ENCODE results near the gene TAAR5.
"Not testable (repeated sequence)": the region's sequence is repeated elsewhere in the genome, so short reads cannot be mapped to it uniquely, and the experiment has no call there.

Gene TAAR5

GRCh38 chr6:132589454-132589853 lies at the start of gene TAAR5:
TAAR5 (minus strand) TSS chr6:132589741; CDS start chr6:132589686, 55 bp downstream.
- DNase-seq = no peak

GRCh38 chr6:132637135-132637534 lies 47.6 kb upstream of the TAAR5 start:
- DNase-seq = not testable (repeated sequence)

GRCh38 chr6:132635906-132636305 lies 46.4 kb upstream of the TAAR5 start:
- DNase-seq = not testable (repeated sequence)

- not testable (repeated sequence) for DNase-seq
Measured at GRCh38 chr6:132635288-132635687, 45.7 kb upstream of the TAAR5 start.

- no peak for DNase-seq
Measured at GRCh38 chr6:132634796-132635195, 45.3 kb upstream of the TAAR5 start.

GRCh38 chr6:132633362-132633761 lies 43.8 kb upstream of the TAAR5 start:
- DNase-seq = no peak

- no peak for DNase-seq
Measured at GRCh38 chr6:132624175-132624574, 34.6 kb upstream of the TAAR5 start, which contains the start of gene TAAR2. TAAR2 (minus strand) TSS chr6:132624275; CDS start chr6:132624275, 0 bp downstream.

- no peak for DNase-seq
Measured at GRCh38 chr6:132623106-132623845, 33.7 kb upstream of the TAAR5 start.

- DNase-seq = no peak
Measured at GRCh38 chr6:132616677-132617076, 27.1 kb upstream of the TAAR5 start.

GRCh38 chr6:132614554-132614953 lies 25.0 kb upstream of the TAAR5 start:
- peak in 1 of 2 donors; percentile 14 for DNase-seq

GRCh38 chr6:132612449-132613108 lies 23.0 kb upstream of the TAAR5 start:
- peak in 1 of 2 donors; percentile 27 for DNase-seq

GRCh38 chr6:132611616-132612015 lies 22.1 kb upstream of the TAAR5 start:
- no peak for DNase-seq

GRCh38 chr6:132607544-132608233 lies 18.1 kb upstream of the TAAR5 start:
- no peak for DNase-seq

GRCh38 chr6:132604635-132605152 lies 15.2 kb upstream of the TAAR5 start:
- no peak for DNase-seq

GRCh38 chr6:132600900-132601299 lies 11.4 kb upstream of the TAAR5 start:
- not testable (repeated sequence) for DNase-seq

GRCh38 chr6:132598473-132598872 lies 8.9 kb upstream of the TAAR5 start:
- DNase-seq = no peak

GRCh38 chr6:132596201-132596600 lies 6.7 kb upstream of the TAAR5 start:
- DNase-seq = no peak

GRCh38 chr6:132592855-132593254 lies 3.3 kb upstream of the TAAR5 start:
- no peak for DNase-seq

- no peak for DNase-seq
Measured at GRCh38 chr6:132590362-132590761, 821 bp upstream of the TAAR5 start.

GRCh38 chr6:132587424-132587823 lies 2.1 kb downstream of the TAAR5 start:
- no peak for DNase-seq

GRCh38 chr6:132584698-132585097 lies 4.8 kb downstream of the TAAR5 start:
- no peak for DNase-seq

- no peak for DNase-seq
Measured at GRCh38 chr6:132571774-132572173, 17.8 kb downstream of the TAAR5 start.

GRCh38 chr6:132570221-132570777 lies 19.2 kb downstream of the TAAR5 start, which contains the start of gene TAAR6:
TAAR6 (plus strand) TSS chr6:132570322; CDS start chr6:132570322, 0 bp downstream.
- no peak for DNase-seq
